A549 (cell line): ENCODE data around the gene TBX21.

Experiments used
- CTCF ChIP-seq: fragments of >200 bp; sonication (Bioruptor Twin); formaldehyde crosslinking; IDR thresholded peaks from 3 replicates; pipeline ENCODE4 v1.5.1; 2016
- ELK1 ChIP-seq: fragments of 150-350 bp; IDR thresholded peaks from 2 replicates; pipeline ENCODE4 v1.6.1; 2014; ENCODE audit warnings: low read depth, mild to moderate bottlenecking, low read length
- MAFK ChIP-seq: fragments of 450-650 bp; IDR thresholded peaks from 2 replicates; pipeline ENCODE4 v1.6.1; 2014; ENCODE audit not compliant: partially characterized antibody
- MAX ChIP-seq: IDR thresholded peaks from 2 replicates; pipeline ENCODE4 v1.6.1; 2012
- SMC3 ChIP-seq: fragments of >200 bp; sonication (Bioruptor Twin); formaldehyde crosslinking; IDR thresholded peaks from 3 replicates; pipeline ENCODE4 v1.6.1; 2018; ENCODE audit warnings: inconsistent platforms
- SREBF2 ChIP-seq: fragments of 450-650 bp; IDR thresholded peaks from 2 replicates; pipeline ENCODE4 v1.6.1; 2014; ENCODE audit warnings: mild to moderate bottlenecking, moderate library complexity
- TP53 ChIP-seq: fragments of 250-450 bp; sonication (Bioruptor Pico); IDR thresholded peaks from 2 replicates; pipeline ENCODE4 v1.5.0; 2021; ENCODE audit warnings: mild to moderate bottlenecking, moderate library complexity

GRCh38 chr17:47757386-47757785 is 24.4 kb downstream of the TBX21 start:
- no peak for TF ChIP-seq ELK1
- TF ChIP-seq MAX: no peak
- no peak for TF ChIP-seq SREBF2
- TF ChIP-seq SMC3: no peak
- TF ChIP-seq TP53 (CRISPR knock-in tag): no peak
- TF ChIP-seq MAFK: no peak
- no peak for TF ChIP-seq CTCF
